ENCODE data around the gene MVK.

The MVK gene

DNA sequence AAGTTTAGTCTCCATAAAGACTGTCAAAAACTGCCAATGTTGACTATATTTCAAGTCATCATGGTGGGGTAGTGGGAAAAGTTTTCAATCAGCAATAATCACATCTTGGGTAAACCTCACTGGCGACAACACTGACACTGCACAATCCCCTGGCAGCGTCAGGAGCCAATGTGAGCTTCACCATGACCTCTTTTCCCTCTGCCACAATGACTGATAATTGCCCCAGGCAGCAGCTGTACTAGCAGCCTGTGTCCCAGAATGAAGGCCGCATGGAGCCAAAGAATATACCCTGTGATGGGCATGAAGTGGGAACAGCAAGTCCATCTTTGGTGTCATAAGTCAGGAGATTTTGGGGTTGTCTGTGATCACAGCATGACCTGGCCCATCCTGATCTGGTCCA, 5.6 kb upstream of the MVK start:
- no peak for DNase-seq

DNA sequence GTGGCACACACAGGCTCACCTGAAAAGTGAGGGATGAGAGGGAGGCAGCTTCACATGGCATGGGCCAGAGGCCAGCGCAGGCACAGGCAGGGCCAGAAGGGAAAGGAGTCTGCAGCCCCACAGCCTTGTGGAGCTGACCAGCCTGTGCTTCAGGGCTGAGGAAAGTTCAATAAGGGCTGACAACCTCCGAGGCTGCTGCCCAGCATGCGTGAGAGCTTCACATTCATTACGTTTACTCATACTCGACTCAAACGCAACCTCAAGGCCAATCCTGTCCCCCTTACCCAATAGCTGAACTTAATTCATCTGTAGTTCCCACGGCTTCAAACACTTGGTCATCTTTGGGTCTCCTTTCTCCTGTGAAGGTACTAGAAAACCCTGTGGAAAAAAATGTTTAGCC, 5.1 kb upstream of the MVK start:
- DNase-seq: no peak

DNA sequence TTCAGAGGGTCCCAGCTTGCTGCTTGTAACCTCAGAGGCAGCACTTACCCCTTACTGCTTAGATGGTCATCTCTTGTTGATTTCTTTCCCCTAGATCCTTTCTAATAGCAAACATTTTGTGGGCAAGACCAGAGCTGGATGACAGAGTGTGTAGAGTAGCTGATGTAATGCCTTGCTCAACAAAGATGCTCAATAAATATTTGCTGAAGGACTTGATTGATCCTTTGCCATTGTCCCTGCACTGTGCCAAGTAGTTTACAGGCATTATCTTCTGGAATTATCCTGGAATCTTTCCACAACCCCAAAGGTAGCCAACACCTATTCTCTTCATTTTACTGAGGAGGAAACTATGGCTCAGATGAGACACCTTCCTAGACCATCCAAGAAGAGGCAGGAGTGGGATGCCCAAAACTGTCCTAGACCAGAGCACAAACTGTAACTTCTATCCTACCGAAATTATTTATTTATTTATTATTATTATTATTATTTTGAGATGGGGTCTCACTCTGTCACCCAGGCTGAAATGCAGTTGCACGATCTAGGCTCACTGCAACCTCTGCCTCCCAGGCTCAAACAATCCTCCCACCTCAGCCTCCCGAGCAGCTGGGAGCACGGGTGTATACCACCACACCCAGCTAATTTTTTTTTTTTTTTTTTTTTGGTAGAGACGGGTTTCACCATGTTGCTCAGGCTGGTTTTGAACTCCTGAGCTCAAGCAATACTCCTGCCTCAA, 1.7 kb upstream of the MVK start:
- DNase-seq: no peak

DNA sequence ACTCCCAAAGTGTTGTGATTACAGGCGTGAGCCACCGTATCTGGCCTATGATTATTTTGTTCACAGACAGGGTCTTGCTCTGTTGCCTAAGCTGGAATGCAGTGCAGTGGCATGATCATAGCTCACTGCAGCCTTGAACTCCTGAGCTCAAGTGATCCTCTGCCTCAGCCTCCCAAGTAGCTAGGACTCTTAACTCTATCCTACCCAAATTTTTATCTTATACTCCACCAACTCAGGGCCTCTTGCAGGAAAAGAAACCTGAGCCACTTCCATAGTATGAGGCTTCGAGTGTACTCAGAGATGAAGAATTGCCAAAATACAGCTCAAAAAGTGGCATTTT, 1.1 kb upstream of the MVK start:
- no peak for DNase-seq

DNA sequence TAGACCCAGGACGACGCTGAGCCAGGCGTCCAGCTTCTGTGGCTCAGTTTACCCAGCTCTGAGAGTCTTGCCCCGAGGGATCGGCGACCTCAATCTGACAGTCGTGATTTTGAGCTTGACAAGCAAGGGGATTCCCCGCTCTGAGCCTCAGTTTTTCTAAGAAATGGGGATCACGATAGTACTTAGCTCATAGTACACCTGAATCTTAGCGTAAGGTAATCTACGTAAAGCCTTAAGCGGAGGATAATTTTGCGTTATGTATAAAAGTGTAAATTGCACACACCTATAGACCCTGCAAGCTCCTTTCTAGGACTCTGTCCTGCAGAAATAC, 285 bp downstream of the MVK start:
- no peak for DNase-seq

DNA sequence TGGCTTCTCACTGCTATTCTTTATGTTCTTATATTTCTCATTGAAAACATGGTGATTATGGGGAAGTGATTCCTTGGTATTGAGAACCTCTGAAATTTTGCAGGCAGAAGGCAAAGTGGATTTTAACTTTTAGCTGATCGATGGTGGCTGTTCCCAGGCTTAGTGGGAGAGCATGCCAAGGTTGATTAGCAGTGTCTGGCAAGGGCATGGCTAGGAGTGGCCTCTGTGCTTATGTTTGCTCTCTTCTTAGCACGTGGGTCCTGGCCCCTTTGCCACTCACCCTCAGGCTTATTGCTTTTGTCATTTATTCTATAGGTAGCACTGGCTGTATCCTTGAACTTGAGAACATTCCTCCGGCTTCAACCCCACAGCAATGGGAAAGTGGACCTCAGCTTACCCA, 2.1 kb downstream of the MVK start:
- DNase-seq: no peak

DNA sequence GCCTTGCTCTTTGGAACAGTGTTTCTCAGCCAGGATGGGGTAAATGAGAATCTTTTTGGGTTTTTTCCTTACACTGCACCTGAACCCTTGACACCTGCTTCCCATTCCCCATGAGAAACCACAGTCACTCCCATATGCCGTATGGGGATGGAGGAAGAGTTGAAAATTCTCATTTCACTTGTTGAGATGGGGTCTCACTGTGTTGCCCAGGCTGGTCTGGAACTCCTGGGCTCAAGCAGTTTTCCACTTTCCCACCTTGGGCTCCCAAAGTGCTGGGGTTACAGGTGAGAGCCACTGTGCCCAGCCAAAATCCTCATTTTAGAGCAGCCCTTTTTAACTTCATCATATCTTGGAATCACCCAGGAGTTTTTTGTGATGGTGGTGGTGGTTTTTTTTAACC, 3.7 kb downstream of the MVK start:
- DNase-seq: no peak

DNA sequence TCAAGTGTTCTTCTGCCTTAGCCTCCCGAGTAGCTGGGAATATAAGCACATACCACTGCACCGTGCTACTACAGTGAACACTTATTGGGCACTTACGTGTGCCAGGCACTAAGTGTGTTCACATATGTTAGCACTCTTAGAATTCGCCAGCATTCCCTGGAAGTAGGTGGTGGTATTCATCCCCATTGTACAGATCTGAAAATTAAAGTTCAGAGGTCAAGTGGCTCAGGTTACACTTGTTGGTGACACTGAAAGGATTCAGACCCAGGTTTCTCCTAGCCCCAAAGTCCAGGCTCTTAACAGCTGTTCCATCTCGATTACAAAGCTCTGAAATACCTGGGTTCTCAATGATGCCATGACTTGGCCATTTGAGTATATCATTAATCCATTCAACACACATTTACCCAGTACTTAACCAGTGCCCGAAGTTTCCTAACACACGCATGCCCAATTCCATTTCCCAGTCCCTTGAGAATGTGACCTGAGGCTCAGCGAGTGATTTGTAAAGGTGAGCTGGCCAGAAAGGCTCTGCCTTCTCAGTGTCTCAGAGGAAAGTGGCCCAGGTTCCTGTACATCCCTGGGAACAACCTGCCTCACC, 4.8 kb downstream of the MVK start:
- no peak for DNase-seq

DNA sequence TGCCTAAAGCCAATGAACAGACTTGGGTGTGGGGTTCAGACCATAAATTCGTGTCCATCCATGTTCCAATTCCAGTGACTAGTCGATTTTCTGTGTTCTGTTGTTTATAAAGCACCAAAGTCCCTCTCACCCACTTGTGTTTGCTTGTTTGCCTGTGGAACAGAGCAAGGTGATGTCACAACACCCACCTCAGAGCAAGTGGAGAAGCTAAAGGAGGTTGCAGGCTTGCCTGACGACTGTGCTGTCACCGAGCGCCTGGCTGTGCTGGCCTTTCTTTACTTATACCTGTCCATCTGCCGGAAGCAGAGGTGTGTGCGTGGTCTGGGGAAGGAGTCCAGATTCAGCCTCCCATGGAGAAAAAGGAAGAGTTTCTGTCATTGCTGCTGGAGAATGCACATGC, 6.0 kb downstream of the MVK start:
- no peak for DNase-seq

DNA sequence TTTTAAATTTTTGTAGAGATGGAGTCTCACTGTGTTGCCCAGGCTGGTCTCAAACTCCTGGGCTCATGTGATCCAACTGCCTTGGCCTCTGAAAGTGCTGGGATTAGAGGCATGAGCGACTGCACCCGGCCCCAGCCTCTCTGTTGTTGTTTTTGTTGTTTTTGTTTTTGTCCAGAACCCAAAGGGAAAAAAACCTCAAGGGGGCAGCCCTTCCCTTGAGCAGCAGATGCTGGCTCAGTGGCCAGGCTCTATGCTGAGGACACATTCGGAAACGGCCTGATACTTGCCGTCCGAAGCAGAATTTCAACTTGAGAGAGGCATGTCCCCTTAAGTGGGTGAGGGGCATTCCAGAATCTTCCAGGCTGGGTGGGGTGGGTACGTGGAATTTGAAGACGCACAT, 6.7 kb downstream of the MVK start:
- no peak for DNase-seq

DNA sequence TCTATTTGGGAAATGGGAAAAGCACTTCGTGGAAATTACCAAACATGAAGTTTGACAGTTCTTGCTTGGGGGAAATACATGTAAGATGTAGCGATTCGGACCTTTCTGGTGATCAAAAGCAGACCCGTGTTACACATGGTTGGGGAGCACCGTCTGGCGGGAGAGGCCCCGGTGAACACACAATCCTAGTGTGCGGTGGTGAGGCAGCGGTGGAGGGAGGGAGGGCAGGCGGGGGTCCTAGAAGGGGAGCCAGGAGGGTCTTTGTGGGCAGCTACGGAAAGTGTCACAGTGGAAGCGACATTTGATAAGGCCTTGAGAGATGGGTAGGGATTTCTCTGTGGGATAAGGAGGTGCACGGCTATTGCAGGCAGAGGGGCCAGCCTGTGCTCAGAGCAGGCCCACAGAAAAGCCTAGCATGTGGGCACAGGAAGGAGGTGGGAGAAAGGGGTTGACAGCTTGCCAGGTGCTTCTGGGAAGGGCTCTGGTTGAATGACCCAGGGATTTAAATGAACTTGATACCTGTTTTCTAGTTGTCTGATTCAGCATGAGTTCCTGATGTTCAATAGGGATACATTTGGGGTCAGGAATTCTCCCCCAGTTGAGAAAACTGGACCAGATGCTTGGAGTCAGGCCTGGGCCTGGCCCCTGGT, 7.2 kb downstream of the MVK start:
- no peak for DNase-seq

DNA sequence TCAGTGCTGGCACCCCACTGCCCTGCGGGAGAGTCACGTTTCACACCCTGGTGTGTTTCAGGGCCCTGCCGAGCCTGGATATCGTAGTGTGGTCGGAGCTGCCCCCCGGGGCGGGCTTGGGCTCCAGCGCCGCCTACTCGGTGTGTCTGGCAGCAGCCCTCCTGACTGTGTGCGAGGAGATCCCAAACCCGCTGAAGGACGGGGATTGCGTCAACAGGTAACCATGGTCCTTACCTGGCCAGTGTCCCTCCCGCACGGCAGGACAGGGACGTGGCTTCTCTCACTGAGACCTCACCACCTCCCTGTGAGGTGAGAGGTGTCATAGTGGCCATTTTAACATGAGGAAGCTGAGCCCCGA, 7.7 kb downstream of the MVK start:
- DNase-seq: no peak

DNA sequence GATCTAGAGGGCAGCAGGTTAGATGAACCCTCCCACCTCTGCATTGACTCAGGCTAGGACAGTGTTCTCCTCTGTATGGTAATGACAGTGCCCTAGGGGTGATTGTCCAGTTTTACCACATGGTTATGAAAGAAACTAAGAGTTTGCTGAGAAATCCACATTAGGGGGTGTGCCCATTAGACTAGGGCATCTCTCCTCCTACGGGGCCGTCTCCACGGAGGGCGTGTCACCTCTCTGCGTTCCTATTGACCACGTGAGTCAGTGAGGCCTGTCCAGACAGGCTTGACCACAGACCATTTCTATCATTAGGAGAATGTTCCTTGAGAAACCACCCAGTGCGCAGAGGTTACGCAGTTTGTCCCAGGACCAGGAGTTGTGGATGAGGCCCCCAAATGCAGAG, 8.3 kb downstream of the MVK start:
- no peak for DNase-seq

DNA sequence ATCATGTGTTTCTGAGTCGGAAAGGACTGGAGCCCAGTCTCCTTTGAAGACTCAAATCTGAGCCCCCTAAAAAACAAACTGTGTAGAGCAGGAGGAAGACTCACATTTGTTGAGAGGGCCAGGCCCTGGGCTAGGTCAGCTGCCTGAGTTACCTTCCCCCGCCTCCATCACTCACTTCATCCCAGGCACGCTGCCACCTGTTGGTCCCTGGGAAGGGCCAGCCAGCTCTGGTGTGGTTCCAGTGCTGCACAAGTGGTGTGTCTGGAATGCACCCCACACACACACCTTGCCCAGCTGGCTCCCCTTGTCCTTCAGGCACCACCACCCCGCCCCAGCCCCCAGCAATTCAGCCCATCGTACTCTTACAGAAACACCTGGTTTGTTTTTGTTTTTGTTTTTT, 9.0 kb downstream of the MVK start:
- no peak for DNase-seq

DNA sequence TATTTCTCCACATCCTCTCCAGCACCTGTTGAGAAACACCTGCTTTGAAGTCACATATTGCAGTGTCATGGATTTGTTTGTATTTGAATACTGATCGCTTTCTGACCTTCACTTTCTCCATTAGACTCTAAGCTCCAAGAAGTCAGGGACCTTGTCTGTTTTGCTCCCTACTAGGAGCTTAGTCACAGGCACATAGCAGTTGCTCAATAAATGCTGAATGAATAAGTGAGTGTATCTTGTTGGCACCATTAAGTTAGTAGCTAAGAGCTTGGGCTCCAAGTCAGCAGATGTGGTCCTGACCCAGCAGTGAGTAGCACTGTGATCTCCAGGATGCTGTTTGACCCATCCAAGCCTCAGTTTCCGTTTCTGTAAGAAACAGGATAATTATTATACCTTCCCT, 10.1 kb downstream of the MVK start:
- no peak for DNase-seq

DNA sequence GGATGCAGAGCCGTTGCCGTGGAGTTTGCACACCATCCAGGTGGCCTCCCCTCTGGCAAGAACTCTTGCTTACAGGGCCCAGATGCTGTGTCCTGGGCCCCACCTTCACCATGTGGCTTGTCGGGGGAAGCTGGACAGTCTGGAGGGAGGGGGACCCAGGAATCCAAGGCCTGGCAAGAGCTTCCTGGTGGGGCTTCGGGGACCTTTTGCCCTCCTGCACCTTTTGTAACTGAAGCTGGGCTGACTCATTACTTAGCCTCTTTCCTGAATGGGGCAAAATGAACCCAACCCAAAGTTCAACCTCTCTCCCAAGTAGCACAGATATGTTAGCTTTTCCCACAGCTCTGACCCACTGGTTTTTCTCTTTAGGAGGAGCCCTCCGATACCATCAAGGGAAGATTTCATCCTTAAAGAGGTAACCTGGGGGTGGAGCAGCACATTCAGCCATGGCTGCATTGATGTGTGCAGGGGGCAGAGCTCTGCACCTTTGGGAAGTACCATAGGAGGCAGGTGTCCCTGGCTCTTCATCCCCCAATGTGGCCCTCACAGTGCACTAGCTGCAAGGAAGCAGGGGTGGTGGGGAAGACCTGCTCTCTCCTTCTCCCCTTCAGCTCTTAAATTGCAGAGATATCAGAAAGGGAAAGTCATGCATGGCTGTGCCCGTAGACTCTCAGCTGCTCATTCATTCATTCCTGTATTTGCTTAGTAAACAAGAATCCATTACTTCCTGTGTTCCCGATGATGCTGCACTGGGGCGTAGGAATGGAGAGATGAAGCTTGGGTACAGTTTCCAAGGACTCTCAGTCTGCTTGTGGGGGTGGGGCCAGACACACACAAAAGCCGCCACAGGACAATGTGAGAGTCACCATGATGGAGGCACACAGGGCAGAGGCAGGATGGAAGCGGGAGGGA, 13.0 kb downstream of the MVK start:
- DNase-seq: no peak

DNA sequence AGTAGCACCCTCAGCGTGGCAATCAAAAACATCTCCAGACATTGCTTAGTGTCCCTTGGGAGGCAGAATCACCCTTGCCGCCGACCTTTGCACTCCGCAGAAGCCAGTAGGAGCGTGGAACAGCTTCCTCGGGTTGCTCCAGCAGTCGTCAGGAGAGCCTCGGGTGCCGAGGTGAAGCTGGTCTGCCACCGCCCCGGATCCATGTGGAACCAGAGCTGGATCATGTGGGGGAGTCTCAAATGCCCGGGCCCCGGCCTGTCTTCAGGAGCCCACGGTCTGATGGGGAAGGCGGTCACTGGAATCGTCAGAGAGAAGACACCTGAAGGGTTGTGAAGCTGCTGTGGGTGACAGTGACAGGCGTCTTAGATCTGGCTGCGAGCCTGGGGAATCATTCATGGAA, 14.3 kb downstream of the MVK start:
- DNase-seq: no peak

DNA sequence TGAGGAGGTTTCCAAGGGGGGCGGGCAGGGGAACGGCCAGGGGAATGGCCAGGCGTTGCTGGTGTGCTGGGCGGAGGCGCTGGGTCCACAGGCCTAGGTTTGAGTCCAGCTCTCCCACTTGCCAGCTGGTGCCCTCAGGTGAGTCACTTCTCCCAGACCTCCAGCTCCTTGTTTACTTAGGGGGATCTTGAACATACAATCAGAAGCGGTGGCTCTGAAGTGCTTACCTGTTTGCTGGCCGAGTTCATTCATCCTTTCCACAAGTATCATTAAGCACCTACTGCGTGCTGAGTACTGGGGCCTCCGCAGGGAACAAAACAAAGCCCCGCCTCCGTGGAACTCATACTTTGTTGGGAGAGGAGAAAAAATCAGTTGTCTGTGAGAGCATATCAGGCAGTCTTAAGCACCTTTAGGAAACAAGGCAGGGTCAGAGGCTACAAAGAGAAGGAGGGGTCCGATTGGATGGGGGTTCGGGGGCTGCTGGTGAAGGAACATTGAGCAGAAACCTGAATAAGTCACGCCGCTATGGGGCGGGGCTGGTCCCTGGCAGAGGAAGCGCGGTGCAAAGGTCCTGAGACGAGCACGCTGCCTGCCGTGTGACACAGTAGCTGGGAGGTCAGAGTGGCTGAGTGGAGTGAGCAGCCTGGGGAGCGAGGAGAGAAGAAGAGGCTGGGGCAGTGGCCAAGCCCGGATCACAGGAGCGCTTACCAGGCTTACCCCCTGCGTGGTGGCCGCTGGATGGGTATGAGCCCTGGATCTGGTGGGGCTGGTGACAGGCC, 15.1 kb downstream of the MVK start:
- no peak for DNase-seq

DNA sequence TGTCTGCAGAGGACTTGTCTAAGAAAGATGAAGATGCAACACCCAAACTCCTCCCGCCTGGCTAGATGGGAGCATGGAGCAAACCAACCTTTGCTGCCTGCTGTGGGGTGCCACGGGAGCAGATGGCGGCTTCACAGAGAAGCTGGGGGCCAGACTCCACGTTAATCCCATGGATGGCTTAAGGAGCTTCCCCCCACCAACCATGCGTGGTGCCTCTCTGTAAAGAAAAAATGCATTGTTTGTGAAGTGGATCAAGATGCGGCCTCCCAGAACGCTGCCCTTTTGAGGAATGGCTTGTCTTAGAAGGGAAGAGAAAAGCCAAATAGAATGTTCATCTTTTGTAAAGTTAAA, 15.6 kb downstream of the MVK start:
- no peak for DNase-seq

DNA sequence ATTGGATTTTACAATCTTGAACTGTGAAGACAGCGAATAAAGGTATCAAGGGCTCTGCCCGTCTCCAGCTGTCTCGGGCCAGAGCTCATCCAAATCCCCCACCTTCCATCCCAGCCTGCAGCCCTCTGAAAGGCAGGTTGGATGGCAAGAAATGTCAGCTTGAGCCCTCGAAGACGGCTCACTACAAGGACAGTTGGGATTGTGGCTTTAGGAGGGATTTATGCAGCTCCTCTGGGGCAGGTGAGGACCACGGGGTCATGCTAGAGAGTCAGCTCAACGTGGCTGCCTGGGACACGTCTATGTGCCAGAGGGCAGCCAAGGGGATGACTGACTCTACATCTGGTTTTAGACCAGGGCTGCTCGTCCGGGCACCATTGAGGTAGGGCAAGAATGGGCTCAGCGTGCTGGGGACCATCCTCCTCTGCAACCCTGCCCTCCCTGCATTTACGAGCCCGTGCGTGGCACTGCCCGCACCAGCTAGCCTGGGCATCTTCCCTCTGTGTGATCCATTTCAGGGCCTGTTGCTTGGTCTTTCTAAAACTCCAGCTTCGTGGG, 16.2 kb downstream of the MVK start:
- DNase-seq: no peak

DNA sequence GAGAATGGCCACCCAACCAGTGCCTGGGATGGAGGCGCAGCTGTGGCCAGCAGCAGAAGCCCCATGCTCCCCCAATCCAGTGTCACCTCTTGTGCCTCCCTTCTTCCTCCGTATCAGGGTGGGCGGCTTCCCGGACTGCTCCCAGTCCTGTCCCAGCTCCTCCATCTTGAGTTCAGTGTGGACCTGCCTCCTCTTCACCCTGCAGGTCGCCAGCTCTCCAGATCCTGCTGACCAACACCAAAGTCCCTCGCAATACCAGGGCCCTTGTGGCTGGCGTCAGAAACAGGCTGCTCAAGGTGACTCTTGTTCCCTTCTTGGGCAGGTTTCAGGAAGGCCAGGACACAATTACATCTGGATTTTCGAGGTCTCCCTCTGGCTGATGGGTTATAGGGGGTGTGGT, 17.0 kb downstream of the MVK start:
- no peak for DNase-seq

DNA sequence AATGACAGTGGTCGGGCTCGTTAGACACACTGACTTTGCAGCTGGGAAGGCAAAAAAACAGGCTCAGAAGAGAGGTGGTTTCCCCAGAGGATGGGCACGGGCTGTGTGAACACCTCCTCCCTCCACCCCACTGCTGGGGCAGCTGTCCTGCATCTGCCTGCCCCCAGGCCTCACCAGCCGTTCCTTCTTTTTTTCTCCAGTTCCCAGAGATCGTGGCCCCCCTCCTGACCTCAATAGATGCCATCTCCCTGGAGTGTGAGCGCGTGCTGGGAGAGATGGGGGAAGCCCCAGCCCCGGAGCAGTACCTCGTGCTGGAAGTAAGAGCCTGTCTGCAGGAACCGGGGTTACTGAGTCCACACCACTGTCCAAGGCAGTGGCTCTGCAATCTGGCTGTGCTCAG, 17.4 kb downstream of the MVK start:
- DNase-seq: no peak
